Erythroblast (primary cell): ENCODE results near the gene EYA2.

Source experiments
- DNase-seq, 2 experiments: peaks; one replicate each; lab custom pipeline; 2025; lab: John Stamatoyannopoulos, UW
- GATA1 ChIP-seq: IDR thresholded peaks from 2 replicates; pipeline ENCODE4 v1.6.1; 2011; ENCODE audit warnings: low read depth, mild to moderate bottlenecking, control low read depth, low read length, moderate library complexity
- POLR2A ChIP-seq: IDR thresholded peaks from 2 replicates; pipeline ENCODE4 v1.6.1; 2011; ENCODE audit warnings: mild to moderate bottlenecking, low read length

EYA2 gene

DNA sequence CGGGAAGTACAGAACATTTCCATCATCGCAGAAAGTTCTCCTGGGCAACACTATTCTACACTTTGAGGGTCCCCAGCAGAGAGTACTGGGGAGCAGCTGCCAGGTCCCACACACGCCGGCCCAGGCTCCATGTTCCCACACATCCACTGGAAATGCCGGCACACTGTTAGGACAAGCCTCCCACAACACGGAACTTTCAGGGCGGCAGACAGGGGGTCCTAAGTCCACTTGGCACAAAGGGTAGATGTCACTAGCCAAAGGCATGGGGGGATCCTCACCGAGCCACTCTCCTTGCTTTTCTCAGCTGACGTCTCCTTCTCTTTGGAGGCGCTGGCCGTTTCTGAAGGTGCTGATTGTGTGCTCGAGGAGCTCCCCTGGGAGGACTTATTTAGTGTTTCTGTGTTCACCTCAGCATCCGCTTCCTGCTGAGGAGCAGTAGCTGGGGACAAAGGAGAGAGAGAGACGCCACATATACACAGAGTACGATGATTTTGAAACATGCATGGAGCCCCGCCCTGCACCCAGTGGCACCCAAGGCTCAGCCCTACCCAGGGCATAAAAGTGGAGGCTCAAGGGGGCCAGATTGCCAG is 326.5 kb downstream of the EYA2 start:
- DNase-seq: no peak
- TF ChIP-seq POLR2A (no peak), GATA1 (no peak)

DNA sequence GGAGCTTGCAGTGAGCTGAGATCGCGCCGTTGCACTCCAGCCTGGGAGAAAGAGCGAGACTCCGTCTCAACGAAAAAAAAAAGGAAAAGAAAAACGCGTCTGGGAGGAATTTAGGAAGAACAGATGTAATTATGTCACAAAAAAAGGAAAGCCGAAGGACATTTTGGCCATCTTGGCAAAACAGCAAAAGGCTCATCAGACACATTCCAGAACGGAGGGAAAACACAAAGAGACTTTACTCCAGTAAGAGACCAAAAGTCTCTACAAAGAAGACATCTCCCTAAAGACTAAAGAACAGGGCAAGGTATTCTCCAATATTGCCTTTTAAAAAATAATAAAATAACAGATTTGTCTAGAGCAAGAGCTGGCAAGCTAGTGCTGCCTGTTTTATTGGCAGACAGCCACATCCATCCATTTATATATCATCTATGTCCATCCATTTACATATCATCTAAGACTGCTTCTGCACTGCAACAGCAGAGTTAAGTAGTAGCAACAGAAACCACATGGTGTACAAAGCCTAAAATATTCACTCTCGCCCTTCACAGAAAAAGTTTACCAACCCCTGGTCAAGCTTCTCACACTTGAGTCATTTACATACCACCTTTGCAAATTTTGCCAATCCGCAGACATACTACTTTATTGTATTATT is 328.0 kb downstream of the EYA2 start:
- TF ChIP-seq POLR2A: no peak
- no peak for TF ChIP-seq GATA1
- DNase-seq: no peak

DNA sequence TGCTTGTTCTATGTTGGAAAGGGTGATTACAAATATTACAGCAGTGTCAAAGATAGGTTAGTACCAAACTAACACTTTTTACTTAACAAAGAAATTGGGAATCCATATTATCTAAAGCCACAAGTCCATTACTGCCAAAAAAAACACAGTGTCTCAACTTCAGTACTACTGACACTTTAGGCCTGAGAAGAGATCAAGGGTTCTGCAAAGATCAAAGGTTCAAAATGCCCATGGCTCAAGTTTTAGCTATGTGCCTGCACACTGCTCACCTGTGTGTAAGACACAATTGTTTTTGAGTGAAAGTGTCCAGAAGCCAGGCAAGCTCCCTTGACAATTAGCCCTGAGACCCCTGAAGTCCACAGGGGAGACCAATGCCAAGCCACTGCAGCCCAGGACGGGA is 329.3 kb downstream of the EYA2 start:
- no peak for DNase-seq
- TF ChIP-seq GATA1 (no peak), POLR2A (no peak)

DNA sequence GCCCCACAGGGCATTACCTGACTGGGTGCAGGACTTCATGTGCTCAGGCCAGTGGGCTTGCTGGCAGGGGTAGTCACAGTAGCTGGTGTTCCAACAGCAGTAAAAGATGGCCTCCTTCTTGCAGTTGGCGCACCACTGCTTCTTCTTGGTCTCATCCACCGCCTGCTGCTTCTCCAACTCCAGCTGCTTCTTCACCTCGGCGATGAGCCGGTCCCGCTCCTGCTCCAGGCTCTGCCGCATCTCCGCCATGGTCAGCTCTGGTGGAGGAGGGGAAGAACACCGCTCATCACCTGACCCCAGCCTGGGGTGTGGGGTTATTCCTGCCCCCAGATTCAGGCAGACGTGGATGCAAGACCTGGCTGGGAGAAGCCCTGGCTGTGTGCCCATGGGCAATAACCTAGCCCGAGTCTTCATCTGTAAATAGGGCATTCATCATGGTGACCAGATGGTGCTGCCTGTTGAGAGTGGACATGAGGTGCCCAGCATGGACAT is 329.7 kb downstream of the EYA2 start:
- TF ChIP-seq POLR2A (no peak), GATA1 (no peak)
- no peak for DNase-seq

GRCh38 chr20:47224857-47225256 is 330.2 kb downstream of the EYA2 start:
- TF ChIP-seq POLR2A: no peak
- TF ChIP-seq GATA1: no peak
- DNase-seq: no peak

GRCh38 chr20:47225458-47225857 is 330.8 kb downstream of the EYA2 start:
- DNase-seq: no peak
- no peak for TF ChIP-seq GATA1
- TF ChIP-seq POLR2A: no peak

DNA sequence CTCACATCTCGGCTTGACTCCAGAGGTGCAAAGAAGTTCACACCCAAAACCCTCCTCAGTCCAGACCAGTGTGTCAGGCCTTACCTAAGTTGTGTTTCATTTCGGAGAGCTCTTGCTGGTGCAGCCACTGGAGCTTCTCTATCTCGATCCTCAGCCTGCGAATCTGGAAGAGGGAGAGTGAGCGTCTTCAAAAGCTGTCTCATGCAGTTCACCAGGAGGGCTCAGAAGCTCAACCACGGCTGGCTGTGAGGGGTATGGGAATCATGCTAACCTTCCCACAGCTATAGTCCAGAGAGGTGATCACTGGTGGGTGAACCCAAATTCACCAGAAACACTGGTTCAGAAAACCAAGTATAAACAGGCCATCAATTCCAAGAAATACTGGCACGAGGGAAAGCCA is 332.5 kb downstream of the EYA2 start:
- DNase-seq: no peak
- no peak for TF ChIP-seq GATA1
- no peak for TF ChIP-seq POLR2A

DNA sequence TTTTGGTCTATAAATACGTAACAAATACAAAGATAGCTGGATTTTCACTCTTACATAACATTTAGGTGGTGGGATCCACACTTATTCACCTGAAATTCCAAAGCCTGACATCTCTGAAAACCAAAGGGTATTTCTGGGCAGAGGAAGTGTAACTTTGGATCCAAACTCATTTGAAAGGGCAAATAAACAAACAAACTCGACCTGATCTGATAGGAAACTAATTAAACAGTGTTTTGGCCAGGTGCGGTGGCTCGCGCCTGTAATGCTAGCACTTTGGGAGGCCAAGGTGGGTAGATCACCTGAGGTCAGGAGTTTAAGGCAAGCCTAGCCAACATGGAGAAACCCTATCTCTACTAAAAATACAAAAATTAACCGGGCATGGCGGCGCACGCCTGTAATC is 332.9 kb downstream of the EYA2 start:
- TF ChIP-seq GATA1 (no peak), POLR2A (no peak)
- DNase-seq: no peak

- DNase-seq: no peak
- no peak for TF ChIP-seq POLR2A
- no peak for TF ChIP-seq GATA1
These were observed 334.0 kb downstream of the EYA2 start for GRCh38 chr20:47228654-47229053.

- TF ChIP-seq GATA1 (no peak), POLR2A (no peak)
- no peak for DNase-seq
These were observed 336.2 kb downstream of the EYA2 start for GRCh38 chr20:47230811-47231256.

- DNase-seq: no peak
- TF ChIP-seq POLR2A (no peak), GATA1 (no peak)
These were observed 336.9 kb downstream of the EYA2 start for GRCh38 chr20:47231382-47232039.

GRCh38 chr20:47232518-47232917 is 337.9 kb downstream of the EYA2 start:
- TF ChIP-seq POLR2A (no peak), GATA1 (no peak)
- DNase-seq: no peak

GRCh38 chr20:47233333-47234188 is 338.9 kb downstream of the EYA2 start:
- no peak for DNase-seq
- no peak for TF ChIP-seq GATA1
- TF ChIP-seq POLR2A: no peak

DNA sequence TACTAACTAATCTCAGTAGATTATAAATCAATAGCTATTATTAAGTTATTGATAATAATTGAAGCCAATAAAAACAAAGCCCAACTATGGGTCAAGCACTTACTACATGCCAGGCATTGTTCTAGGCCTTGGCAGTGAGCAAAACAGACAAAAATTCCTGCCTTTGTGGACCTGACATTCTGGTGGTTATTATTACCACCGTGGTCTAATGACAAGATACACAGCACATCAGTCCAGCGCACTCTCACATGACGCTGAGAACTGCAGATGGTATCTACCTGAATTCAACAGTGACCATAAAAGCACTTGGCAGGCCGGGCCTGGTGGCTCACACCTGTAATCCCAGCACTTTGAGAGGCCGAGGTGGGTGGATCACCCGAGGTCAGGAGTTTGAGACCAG is 340.5 kb downstream of the EYA2 start:
- no peak for DNase-seq
- TF ChIP-seq GATA1 (no peak), POLR2A (no peak)
